ENCODE data around the gene RTN4RL1.

The RTN4RL1 gene, protein sequence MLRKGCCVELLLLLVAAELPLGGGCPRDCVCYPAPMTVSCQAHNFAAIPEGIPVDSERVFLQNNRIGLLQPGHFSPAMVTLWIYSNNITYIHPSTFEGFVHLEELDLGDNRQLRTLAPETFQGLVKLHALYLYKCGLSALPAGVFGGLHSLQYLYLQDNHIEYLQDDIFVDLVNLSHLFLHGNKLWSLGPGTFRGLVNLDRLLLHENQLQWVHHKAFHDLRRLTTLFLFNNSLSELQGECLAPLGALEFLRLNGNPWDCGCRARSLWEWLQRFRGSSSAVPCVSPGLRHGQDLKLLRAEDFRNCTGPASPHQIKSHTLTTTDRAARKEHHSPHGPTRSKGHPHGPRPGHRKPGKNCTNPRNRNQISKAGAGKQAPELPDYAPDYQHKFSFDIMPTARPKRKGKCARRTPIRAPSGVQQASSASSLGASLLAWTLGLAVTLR

DNA sequence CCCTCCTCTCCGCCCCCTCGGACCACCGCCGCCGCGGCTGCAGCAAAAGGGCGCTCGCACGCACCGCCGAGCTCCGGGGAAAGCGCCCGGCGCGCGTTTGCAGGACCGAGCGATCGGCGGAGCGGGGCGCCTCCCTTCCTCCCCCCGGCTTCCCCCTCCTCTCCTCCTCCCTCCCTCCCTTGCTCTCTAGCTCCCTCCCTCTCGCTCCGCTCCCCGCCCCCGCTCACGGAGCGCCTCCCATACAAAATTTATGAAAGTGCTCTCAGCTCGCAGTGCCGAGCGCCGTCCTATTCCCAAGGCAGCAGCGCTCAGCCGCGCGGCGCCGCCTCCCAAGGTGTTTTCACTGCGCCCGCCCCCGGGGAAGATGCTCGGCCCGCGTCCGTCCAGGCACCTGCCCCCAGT lies at the start of gene RTN4RL1:
Gene RTN4RL1 (minus strand): TSS at position 115 of the 402 bp plus-strand sequence. CDS start 469 bp downstream, outside the sequence.
- peak; percentile 59 for DNase-seq (ENCODE audit: low read depth)

DNA sequence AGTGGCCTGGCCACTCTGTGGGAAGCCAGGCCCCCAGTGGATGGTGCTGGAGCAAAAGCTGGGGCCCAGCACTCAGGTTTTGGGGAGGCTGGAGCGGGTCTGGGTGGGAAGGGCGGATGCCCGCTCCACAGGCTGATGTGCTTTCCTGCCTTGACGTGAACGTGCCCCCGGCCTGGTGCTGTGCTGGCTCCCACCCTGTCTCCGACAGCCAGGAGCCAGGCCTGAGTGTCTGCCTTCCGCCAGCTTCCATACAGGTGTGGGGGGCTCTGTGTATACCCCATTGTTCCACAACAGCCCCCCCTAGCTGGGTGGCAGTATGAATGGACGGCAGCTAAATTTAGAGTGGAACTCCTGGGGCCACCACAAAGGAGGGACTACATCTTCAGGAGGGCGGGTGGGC lies 49.8 kb upstream of the RTN4RL1 start:
- DNase-seq (ENCODE audit: low read depth), result no peak

DNA sequence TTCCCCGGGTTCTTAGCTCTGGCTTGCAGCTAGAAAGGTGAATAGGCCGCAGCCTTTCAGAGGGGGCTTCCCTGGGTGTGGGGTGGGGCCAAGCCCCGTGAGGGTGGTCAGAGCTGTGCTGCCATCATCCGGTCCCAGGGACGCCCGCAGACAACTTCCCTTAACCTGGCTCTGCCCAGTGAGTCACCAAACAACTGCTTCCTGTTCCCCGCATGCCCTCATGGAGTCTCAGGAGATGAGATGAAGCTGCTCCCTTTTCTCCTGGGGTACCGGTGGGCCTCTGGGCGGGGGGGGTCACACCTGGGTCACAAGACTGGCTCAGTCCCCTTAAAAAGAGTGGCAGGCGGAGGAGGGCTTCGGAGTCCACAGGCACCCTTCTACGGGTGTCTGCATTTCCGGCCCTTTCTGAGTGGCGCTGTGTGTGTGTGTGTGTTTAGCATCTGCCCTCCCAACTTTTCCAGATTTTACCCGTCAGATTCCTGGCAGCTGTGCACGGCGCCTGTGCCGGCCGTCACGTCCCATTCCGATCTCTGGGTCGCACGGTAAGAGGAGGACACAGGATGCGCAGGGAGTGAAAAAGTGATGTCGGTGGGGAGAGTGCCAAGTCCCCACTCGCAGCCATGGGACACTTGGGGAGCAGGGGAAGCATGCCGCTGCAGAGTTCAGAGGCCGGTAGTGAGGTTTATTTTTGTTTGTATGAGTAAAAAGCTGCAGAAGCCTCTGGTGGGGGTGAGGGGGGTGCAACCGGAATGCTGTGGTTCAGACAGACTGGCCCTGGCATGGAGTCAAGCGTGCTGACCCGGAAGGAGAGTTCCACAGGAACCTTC lies 46.5 kb upstream of the RTN4RL1 start:
- peak; percentile 91 for DNase-seq (ENCODE audit: low read depth)

DNA sequence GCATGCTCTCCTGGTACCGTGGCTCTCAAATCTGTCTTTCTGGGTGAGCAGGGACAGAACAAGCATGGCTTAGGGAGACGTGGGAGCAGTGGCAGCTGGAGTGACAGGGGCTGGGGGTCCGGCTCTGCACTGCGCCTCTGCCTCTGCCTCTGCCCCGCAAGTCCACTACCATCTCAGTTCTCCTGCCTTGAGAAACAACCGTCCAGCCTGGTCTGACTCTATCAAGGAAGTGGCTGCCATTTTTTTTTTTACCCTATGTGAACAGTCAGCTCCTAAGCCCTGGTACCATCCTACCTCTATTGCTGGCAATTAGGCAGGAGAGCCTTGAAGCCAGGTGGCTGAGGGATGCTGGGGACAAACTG lies 45.9 kb upstream of the RTN4RL1 start:
- DNase-seq (ENCODE audit: low read depth), result no peak

DNA sequence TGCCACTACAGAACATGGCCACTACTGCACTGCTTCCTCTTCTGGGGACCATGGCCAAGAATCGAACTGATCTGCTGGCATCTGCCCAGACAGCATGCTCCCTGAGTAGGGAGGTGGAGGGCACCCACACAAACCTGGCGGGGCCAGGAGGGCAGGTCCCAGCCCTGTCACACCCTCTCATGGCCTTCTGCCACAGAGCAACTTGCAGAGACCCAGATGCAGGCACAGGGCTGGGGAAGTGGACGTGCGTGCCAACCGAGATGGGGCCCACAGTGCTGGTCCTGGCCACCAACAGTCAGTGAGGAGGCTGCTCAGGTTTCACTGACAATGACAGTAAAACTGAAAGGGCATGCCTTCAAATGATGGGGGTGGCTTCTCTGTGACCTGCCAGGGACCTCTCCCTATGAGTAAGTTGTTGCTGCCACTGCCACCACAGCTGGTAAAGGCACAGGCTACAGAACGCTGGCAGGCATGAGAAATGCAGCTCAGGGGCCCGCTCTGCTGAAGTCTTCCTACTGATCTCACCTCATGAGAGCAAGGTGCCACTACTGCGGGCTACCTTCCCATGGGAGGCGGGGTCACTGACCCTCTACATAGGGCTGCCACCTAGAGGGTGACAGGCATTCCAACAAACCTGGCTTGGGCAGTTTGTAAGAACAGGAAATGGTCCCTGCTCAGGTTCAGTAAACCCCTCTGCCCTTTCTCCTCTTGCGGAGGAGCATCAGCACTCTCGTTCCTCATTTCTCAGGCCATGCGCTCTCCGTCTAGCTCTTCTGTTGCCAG lies 45.3 kb upstream of the RTN4RL1 start:
- DNase-seq (ENCODE audit: low read depth), result no peak

DNA sequence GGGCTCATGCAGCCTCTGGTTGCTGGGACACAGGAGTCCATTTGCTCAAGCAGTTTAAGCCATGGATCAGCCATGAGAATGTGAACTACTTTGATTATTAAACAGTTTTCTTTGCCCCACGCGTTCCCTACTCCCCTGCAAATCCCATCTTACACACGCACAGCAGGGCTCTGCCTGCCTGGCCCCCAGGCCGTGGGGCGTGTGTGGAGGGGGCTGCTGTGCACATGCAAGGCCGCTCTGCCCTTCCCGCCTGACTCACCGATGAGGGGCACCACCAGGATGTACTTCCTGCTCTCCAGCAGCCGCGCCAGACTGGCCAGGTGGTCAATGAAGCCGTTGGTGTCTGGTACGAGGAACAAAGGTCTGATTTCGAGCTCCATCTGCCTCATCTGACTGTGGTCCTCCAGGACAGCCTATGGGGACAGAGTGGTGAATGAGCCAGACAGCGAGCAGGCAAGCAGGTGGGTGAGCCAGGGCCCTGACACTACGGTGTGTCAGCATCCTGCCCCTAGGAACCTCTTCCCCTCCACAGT lies 43.5 kb upstream of the RTN4RL1 start:
- DNase-seq (ENCODE audit: low read depth), result peak; percentile 95

DNA sequence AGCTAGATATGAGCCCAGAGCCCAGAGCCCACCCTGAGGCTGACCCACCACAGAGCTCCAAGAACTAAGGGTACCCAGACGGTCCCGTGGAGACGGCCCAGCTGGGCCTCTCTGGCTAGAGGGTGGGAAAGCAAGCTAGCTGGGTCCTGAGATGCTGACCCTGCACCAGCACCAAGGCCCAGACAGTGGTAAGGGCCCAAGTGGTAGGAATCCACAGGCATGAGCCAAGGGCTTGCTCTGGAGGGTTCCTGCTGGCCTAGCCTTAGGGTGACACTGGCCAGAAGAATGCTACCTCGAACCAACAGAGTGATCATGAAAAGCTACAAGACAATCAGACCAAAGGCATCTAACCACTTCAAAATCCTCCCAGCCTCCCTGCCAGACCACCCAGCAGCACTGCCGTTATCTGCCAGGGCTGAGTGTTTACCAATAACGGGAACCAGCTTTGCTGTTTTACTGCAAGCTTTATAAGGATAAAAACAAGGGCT lies 42.9 kb upstream of the RTN4RL1 start:
- peak; percentile 91 for DNase-seq (ENCODE audit: low read depth)

DNA sequence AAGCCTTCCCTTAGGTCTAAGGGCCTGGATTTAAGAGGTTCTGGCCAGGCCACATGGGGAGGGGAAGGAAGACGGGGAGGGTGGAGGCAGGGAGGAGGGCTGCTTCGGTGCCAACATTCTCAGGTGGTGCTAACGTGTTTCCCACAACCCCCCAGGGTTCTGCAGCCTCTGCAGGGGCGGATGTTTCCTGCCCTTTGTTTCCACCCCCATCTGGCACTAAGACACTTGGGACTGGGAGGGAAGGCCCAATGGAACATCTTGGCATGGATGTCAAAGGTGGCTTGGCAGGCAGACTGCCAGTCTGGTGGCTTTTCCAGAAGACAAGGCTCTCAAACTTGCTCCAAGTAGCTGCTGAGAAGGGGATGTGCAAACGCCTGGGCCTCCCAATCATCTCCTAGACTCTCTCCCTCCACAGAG lies 42.5 kb upstream of the RTN4RL1 start:
- no peak for DNase-seq (ENCODE audit: low read depth)

DNA sequence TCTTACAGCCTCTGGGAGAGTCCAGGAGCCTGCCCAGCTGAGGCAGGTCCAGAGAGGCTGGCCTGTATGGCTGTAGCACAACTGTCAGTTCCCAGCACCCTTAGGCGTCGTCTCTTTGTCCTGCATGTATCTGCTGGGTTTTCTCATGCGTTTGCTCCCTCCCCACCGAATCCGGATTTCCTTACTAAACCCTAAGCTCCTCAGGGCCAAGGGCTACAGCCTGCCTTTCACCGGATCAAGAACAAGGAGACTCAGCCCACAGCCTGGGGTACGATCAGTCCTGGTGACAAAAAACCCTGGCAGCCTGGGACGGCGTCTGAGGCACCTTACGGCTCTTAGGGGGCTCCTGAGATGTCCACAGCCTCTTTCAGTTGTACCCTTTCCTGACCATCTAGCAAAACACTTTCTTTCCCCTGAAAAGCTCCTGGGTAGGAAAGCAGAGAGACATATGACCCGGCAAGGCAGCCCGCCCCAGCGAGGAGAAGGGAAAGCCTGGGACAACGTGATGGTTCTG lies 42.0 kb upstream of the RTN4RL1 start:
- no peak for DNase-seq (ENCODE audit: low read depth)

DNA sequence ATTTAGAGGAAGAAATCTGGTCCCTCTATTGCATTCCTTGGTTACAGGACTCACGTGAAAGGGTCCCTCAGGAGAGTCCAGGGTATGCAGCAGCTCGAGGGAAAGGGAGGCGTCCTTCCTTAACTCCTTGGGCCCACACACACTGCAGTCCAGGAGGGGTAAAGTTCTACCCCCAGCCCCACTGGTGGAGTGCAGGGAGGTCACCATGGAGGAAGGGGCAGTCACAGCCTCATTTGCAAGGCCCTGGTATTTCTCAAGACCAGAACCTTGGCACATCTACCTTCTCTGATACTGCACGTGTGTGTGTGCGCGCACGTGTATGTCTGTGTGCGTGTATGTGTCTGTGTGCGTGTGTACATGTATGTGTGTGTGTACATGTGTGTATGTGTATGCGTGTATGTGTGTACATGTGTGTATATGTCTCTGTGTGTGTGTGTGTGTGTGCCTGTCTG lies 40.8 kb upstream of the RTN4RL1 start:
- no peak for DNase-seq (ENCODE audit: low read depth)

DNA sequence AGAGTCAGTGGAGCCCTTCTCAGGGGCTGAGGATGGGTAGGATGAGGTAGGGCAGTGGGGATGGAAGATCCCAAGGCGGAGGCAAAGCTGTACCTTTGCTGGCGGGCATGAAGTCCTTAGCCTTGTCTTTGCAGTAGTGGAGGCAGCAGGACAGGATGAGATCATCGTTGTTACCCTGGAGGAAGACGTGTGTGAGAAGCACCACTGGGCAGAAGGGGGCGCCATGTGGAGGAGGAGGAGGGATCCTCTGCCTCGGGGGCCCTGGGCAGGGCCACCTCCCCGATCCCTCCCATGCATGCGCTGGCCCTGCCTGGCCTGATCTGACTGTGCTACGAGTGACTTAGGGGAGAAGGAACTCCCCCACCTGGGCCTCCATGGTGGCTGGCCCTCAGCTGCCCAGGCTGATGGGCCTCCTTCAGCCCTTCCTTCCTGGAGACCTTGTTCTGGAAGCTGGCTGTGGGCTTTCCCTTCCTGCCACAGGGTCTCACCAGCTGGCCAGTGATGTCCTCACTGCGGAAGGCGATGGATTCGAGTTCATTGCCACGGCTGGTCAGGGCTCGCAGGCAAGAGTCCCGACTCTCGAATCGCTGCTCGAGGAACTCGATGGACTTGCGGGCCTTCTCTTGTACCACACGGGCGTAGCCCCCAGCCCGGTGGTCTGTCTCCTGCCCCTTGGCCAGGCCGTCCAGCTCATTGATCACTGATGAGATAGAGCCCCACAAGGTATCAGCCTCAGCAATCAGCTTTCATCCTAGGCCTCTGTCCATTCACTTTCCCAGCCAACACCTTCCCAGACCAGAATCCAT lies 40.0 kb upstream of the RTN4RL1 start:
- peak; percentile 86 for DNase-seq (ENCODE audit: low read depth)

DNA sequence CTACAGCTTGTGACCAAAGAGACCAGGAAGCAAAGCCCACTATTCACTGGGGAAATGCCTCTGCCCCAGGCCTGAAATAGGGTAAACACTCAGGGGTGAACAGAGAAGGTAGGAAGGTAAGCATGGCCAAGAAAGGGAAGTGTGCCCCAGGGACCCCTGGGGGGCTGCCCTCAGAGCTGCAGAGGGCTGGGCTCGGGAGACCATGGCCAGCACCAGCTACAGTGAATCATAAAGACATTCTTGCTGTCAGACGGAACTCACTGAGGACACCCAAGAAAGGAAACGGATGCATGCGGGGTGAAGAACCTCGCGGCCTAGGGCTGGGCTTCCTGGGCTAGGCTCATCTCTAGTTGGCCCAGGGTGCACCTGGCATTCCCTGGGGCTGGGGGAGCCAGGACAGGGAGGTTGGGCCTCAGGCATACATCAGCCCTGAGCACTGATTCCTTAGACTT lies 39.4 kb upstream of the RTN4RL1 start:
- DNase-seq (ENCODE audit: low read depth), result peak; percentile 62

DNA sequence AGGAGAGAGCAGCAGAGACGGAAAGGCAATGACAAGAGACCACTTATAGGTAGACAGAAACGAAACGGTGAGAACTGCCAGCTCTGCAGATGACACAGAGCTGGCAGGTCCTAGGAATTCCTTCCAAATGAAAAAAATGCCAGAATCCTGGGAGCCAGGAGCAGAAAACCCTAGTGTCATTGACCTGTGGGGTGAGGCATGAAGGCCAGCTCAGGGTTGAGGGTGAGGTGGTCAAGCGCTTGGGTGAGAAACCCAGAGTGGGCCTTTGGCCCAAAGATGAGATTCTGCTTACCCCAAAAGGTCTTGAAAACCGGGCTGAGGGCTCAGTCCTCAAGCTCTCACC lies 39.0 kb upstream of the RTN4RL1 start:
- DNase-seq (ENCODE audit: low read depth), result no peak

DNA sequence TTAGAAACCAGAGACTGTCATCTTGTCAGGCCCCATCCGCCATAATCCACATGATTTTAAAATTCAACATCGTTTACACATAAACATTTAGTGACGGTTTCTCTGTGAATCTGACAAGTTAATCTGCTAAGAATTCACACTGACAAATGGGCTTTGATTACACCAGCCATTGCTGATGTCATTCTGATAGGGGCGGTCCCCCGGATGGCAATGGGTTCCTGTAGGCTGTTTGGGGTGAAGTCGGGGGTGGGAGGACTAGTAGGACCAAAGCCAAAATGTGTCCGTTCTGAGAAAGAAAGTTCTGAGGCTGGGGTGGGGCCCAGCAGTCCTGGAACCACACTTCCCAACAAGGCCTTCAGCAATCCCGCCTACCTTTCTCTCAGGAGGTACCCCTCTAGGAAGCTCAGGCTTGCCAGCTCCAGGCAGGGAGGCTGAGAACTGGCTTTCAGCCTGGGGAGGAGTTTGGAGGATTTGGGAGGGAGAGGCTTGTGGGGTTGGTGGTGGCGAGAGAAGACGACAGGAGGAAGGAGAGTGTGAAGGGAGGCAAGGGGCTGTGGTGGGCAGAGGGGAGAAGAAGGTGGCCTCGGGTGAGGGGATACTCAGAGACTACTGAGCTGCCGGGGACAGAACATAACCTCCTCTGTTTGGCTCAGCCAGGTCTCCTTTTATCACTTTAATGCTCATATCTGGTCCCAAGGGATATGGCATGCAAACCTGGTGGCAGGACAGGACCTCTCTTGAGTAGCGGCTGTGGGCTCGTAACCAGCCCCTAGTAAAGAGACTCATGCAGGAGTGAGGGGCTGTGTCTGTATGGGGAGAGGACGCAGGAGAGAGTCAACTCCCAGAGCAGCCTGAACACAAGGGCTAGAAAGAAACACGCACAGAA lies 38.4 kb upstream of the RTN4RL1 start:
- no peak for DNase-seq (ENCODE audit: low read depth)

DNA sequence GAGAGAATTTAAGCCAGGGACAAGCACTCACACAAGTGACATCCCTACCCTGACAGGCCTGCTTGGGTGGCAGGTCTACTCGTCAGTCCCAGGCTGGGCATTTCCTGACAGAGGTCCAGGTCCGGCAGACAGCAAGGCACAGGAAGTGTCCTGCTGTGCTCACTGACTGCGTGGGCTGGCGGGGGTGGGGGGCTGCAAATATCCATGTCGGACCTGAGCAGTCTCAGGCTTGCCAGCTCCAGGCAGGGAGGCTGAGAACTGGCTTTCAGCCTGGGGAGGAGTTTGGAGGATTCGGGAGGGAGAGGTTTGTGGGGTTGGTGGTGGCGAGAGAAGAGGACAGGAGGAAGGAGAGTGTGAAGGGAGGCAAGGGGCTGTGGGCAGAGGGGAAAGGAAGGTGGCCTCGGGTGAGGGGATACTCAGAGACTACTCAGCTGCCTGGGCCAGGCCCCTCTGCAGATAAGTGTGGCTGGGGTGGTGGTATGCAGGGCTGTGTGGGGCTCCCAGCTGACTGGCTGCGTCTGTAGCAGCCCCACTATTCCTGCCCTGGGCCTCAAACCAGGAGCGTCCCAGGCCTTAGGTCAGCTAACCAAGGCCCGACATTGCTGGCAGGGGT lies 37.5 kb upstream of the RTN4RL1 start:
- DNase-seq (ENCODE audit: low read depth), result no peak

DNA sequence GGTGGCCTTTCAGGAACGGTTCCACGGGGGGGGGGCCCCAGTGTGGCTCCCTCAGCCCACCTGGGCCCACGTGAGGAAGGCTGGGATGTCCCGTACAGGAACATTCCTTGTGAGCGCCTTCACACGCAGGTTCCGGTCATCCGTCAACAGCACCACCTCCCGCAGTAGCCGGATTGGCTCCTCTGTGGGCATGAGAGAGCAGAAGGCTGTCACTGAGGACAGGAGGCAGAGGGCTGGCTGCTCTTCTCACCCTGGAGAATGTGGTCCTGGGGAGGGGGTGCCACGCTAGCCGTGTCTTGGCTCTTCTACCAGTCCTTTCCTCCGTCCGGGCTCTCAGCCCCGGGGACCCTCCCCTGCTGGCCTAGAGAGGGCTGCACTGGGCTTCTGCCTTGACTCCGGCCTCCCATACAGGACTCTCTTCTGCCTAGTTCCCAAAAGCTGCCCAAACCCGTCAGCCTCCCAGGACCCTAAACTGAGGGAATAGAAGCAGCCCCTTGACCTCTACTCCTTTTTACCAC lies 36.4 kb upstream of the RTN4RL1 start:
- no peak for DNase-seq (ENCODE audit: low read depth)

DNA sequence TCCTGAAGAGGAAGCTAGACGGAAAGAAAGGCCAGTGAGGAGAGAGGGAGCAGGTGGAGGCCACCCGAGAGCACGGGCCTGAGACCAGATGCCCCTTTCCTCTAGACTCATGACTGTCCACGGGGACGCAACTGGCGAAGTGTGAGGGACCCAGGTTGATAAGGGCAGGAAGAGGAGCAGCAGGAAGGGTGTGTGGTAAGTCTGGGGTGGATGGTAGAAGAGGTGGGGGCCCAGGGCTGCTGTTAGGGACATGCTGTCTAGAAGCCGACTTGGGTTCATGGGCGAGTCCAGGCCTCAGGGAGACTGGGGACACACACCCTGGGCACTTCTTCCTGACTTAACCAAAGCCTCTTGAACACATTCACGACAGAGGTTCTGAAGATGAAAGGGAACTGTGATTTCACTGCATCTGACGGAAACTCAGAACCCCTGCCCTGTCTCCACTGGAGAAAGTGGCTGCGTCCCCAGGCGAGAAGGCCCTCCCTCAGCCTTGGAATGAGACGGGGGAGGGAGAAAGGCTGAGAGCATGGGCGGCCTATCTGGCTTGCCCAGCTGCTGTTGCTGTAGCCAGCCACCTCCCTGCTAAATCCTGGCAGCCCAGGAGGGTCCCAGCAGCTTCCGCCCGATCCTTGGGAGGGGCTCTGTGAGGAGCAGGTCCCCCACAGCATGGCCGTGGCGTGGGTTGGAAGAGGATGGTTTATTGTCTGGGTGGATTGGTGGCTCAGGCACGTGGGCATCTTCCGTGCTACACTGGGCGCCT lies 35.7 kb upstream of the RTN4RL1 start:
- DNase-seq (ENCODE audit: low read depth), result no peak

DNA sequence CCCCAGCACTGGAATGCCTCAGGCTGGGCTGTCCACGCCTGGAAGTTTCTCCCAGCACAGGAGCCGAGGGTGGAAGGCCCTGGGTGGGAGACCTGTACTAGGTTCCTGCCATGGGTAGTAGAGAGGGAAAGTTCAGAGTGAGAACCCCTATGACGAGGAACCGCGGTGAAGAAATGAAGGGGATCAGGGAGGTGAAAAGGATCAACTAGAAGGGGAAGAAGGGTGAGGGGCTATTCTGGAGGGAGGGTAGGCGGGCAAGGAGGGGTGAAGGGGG lies 35.2 kb upstream of the RTN4RL1 start:
- no peak for DNase-seq (ENCODE audit: low read depth)
